ENCODE measurements around the gene IFNK.

Gene IFNK

DNA sequence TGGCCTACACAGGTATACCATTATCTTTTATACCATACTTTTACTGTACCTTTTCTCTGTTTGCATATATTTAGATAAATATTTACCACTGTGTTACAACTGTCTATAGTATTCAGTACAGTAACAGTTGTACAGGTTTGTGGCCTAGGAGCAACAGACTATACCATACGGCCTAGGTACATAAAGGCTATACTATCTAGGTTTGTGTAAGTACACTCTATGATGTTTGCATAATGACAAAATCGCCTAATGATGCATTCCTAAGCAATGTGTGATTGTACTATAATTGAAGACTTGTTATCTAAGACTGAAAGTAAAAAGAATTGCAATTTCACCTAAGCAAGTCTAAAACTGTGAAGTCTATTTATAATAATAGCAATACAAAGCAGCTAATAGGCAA, 45.3 kb downstream of the IFNK start:
- Histone ChIP-seq H3K4me3 (ENCODE audit: low read depth, low read length) (no peak overlapping the region), H3K27me3 (replicated peaks) (no peaks in the 10 kb centered on the region), H3K27ac (no peak overlapping the region), H3K36me3 (replicated peaks) (no peaks in the 10 kb centered on the region)
- TF ChIP-seq, protein P1, sequence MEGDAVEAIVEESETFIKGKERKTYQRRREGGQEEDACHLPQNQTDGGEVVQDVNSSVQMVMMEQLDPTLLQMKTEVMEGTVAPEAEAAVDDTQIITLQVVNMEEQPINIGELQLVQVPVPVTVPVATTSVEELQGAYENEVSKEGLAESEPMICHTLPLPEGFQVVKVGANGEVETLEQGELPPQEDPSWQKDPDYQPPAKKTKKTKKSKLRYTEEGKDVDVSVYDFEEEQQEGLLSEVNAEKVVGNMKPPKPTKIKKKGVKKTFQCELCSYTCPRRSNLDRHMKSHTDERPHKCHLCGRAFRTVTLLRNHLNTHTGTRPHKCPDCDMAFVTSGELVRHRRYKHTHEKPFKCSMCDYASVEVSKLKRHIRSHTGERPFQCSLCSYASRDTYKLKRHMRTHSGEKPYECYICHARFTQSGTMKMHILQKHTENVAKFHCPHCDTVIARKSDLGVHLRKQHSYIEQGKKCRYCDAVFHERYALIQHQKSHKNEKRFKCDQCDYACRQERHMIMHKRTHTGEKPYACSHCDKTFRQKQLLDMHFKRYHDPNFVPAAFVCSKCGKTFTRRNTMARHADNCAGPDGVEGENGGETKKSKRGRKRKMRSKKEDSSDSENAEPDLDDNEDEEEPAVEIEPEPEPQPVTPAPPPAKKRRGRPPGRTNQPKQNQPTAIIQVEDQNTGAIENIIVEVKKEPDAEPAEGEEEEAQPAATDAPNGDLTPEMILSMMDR (IDR thresholded peaks at IDR 0.05; ENCODE audit: low read depth, low read length, missing control alignments), result no peak
- in situ Hi-C loops (cut with HindIII; ENCODE audit: low pct_ligation_motif_present, low sequenced_read_pairs), result no loop called here
- no peak for DNase-seq

DNA sequence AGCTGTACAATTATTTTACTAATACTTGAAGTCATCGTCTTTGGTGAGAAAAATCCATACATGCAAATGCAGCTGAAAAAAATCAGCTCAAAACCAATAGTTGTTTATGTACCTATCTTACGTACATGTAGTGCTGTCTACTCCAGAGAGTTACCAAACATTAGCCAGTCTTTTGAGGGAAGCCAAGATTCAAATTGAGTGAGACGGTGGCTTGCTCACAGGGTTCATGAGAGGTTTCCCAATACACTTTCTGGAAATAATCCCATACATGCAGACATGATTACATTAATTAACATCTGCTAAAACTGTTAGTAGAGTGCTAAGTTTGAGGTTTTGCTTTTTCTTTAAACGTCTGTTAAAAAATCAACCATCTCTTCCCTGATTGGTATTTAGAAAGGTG, 46.9 kb downstream of the IFNK start:
- H3K27me3 ChIP-seq (replicated peaks), result no peaks in the 10 kb centered on the region
- no peaks in the 10 kb centered on the region for H3K36me3 ChIP-seq (replicated peaks)
- H3K4me3 ChIP-seq (ENCODE audit: low read depth, low read length), result no peak overlapping the region
- H3K27ac ChIP-seq, result no peak overlapping the region
- TF ChIP-seq, protein P1 (IDR thresholded peaks at IDR 0.05; ENCODE audit: low read depth, low read length, missing control alignments), result no peak
- in situ Hi-C loops (cut with HindIII; ENCODE audit: low pct_ligation_motif_present, low sequenced_read_pairs), result no loop called here
- no peak for DNase-seq

DNA sequence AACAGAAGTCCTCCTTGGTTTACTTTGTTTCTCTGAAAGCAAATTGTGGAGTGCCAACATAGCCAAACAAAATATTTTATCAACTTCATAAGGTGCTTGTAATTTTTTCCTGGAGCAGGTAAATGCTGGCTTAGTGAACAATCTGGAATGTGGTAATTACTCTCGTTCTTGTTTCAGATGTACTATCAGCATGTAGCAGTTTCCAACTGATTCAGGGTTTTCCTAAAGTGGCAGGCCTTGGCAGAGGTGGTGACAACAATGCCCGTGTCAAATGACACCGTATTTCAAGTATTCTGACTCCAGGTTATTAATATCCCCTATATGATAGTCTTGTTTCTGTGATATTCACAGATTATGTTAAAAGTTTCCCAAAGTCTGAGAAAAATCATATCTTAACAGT, 48.0 kb downstream of the IFNK start:
- DNase-seq, result no peak
- in situ Hi-C loops (cut with HindIII; ENCODE audit: low pct_ligation_motif_present, low sequenced_read_pairs), result no loop called here
- no peak overlapping the region for H3K4me3 ChIP-seq (ENCODE audit: low read depth, low read length)
- H3K36me3 ChIP-seq (replicated peaks), result no peaks in the 10 kb centered on the region
- TF ChIP-seq, protein P1 (IDR thresholded peaks at IDR 0.05; ENCODE audit: low read depth, low read length, missing control alignments), result no peak
- no peaks in the 10 kb centered on the region for H3K27me3 ChIP-seq (replicated peaks)
- no peak overlapping the region for H3K27ac ChIP-seq

DNA sequence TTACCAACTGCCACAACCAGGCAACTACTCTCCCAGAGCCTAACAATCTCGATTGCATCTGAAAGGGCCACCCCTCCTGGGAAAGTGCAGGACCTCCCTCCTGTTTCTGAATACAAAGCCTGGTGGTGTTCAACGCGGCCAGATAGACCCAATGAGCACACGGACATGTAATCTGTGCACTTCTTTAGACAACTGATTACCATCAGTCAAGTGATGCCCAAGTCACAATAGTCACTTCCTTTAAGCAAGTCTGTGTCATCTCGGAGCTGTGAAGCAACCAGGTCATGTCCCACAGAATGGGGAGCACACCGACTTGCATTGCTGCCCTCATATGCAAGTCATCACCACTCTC, 48.5 kb downstream of the IFNK start:
- Histone ChIP-seq H3K27me3 (replicated peaks) (no peaks in the 10 kb centered on the region), H3K4me3 (ENCODE audit: low read depth, low read length) (peak overlapping the region; percentile 71), H3K27ac (peak overlapping the region; percentile 85), H3K36me3 (replicated peaks) (no peaks in the 10 kb centered on the region)
- in situ Hi-C loops (cut with HindIII; ENCODE audit: low pct_ligation_motif_present, low sequenced_read_pairs), result no loop called here
- TF ChIP-seq, protein P1 (IDR thresholded peaks at IDR 0.05; ENCODE audit: low read depth, low read length, missing control alignments), result no peak
- peak; percentile 34 for DNase-seq

DNA sequence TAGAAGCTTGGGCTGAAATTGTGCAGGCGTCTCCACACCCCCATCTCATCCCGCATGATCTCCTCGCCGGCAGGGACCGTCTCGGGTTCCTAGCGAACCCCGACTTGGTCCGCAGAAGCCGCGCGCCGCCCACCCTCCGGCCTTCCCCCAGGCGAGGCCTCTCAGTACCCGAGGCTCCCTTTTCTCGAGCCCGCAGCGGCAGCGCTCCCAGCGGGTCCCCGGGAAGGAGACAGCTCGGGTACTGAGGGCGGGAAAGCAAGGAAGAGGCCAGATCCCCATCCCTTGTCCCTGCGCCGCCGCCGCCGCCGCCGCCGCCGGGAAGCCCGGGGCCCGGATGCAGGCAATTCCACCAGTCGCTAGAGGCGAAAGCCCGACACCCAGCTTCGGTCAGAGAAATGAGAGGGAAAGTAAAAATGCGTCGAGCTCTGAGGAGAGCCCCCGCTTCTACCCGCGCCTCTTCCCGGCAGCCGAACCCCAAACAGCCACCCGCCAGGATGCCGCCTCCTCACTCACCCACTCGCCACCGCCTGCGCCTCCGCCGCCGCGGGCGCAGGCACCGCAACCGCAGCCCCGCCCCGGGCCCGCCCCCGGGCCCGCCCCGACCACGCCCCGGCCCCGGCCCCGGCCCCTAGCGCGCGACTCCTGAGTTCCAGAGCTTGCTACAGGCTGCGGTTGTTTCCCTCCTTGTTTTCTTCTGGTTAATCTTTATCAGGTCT, 49.0 kb downstream of the IFNK start, which contains the start of gene C9orf72:
Gene C9orf72 (minus strand): TSS at position 564 of the 716 bp plus-strand sequence. CDS start 6,361 bp downstream, outside the sequence.
- DNase-seq, result peak; percentile 36
- in situ Hi-C loops (cut with HindIII; ENCODE audit: low pct_ligation_motif_present, low sequenced_read_pairs), result no loop called here
- Histone ChIP-seq H3K36me3 (replicated peaks) (no peaks in the 10 kb centered on the region), H3K27ac (peak within 1 kb of the TSS; percentile 85), H3K27me3 (replicated peaks) (no peaks in the 10 kb centered on the region), H3K4me3 (ENCODE audit: low read depth, low read length) (peak within 1 kb of the TSS; percentile 71)
- TF ChIP-seq, protein P1 (IDR thresholded peaks at IDR 0.05; ENCODE audit: low read depth, low read length, missing control alignments), result no peak
